ENCODE measurements around the gene CNKSR1. TPM values are rescaled to one million over a fixed set of nuclear protein-coding genes. Genes with fewer than 3 reads are reported as not detected.

Gene CNKSR1
- polyA plus RNA-seq, 1 donor (not counting 4 experiments of a cell fraction or from before 2014, with no cell fraction given) = 10.6 TPM

DNA sequence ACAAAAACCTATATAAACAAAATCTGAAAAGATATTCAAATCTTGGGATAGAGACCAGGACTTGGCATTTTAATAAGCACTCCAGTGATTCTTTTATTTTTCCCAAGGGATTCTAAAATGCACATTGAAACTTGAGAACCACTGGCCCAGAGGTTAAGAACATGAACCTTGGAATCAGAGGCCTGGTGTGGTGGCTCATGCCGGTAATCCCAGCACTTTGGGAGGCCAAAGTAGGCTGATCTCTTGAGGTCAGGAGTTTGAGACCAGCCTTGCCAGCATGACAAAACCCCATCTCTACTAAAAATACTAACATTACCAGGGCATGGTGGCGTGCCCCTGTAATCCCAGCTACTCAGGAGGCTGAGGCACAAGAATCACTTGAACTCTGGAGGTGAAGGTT lies 43.8 kb downstream of the CNKSR1 start:
- Histone ChIP-seq H3K4me2 (ENCODE audit: control insufficient read depth, extremely low read depth, insufficient read depth, low read depth, low read length) (no peak overlapping the region), H3K9me3 (ENCODE audit: control insufficient read depth, low read depth, low read length) (no peaks in the 10 kb centered on the region), H4K20me1 (ENCODE audit: control insufficient read depth, extremely low read depth, insufficient read depth, low read length) (no peaks in the 10 kb centered on the region), H3K4me3 (ENCODE audit: control insufficient read depth in 2 of 3, extremely low read depth in 1 of 3, insufficient read depth in 2 of 3, low read depth in 1 of 3, low read length in 3 of 3) (no peak overlapping the region), H3K27ac (ENCODE audit: control insufficient read depth, insufficient read depth, low read length) (no peak overlapping the region), H3K9me1 (ENCODE audit: control insufficient read depth, extremely low read depth, insufficient read depth, low read length) (no peaks in the 10 kb centered on the region), H3K4me1 (ENCODE audit: control insufficient read depth, extremely low read depth, insufficient read depth, low read length) (peaks cover 3% of the 10 kb centered on the region), H3K79me2 (ENCODE audit: control insufficient read depth, insufficient read depth, low read length) (no peaks in the 10 kb centered on the region), H3K36me3 (ENCODE audit: control insufficient read depth in 2 of 2, extremely low read depth in 1 of 2, insufficient read depth in 2 of 2, low read length in 2 of 2) (no peaks in the 10 kb centered on the region), H3K27me3 (ENCODE audit: control insufficient read depth, extremely low read depth, insufficient read depth, low read length) (peaks cover 16% of the 10 kb centered on the region), H2AFZ (ENCODE audit: control insufficient read depth, low read length) (no peak overlapping the region), H3K9ac (ENCODE audit: control insufficient read depth, extremely low read depth, insufficient read depth, low read length) (no peak overlapping the region)
- TF ChIP-seq EZH2 (IDR thresholded peaks at IDR 0.05; ENCODE audit: low read length) = no peak
- FAIRE-seq = no peak
- dilution Hi-C loops (cut with MboI; ENCODE audit: extremely low pct_ligation_motif_present, low sequenced_read_pairs) = no loop called here
- DNase-seq (ENCODE audit: low read depth, low spot score) = no peak

DNA sequence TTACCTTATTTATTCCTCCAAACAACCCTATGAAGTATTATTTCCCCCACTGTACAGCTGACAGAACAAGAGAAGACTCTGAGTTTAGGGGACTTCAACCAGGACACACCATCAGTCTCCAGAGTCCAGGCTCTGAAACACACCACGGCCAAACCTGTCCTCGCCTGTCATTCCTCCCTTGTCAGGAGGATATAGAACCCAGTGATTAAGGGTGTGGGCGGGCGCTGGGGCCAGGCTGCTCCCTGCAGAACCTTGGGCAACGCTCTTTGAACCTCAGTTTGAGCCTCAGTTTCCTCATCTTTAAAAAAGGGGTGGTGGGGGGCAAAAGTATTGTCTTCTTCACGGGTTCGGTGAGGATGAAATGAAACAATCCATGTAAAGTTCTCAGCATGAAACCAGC lies 47.3 kb downstream of the CNKSR1 start:
- H3K27me3 ChIP-seq (ENCODE audit: control insufficient read depth, extremely low read depth, insufficient read depth, low read length) = peaks cover 10% of the 10 kb centered on the region
- no peaks in the 10 kb centered on the region for H3K36me3 ChIP-seq (ENCODE audit: control insufficient read depth in 2 of 2, extremely low read depth in 1 of 2, insufficient read depth in 2 of 2, low read length in 2 of 2)
- H4K20me1 ChIP-seq (ENCODE audit: control insufficient read depth, extremely low read depth, insufficient read depth, low read length) = no peaks in the 10 kb centered on the region
- H3K79me2 ChIP-seq (ENCODE audit: control insufficient read depth, insufficient read depth, low read length) = no peaks in the 10 kb centered on the region
- no peak overlapping the region for H3K4me2 ChIP-seq (ENCODE audit: control insufficient read depth, extremely low read depth, insufficient read depth, low read depth, low read length)
- H2AFZ ChIP-seq (ENCODE audit: control insufficient read depth, low read length) = no peak overlapping the region
- H3K27ac ChIP-seq (ENCODE audit: control insufficient read depth, insufficient read depth, low read length) = no peak overlapping the region
- no peaks in the 10 kb centered on the region for H3K9me1 ChIP-seq (ENCODE audit: control insufficient read depth, extremely low read depth, insufficient read depth, low read length)
- no peak overlapping the region for H3K9ac ChIP-seq (ENCODE audit: control insufficient read depth, extremely low read depth, insufficient read depth, low read length)
- DNase-seq (ENCODE audit: low read depth, low spot score) (no peak), FAIRE-seq (no peak)
- H3K4me1 ChIP-seq (ENCODE audit: control insufficient read depth, extremely low read depth, insufficient read depth, low read length) = peaks cover 3% of the 10 kb centered on the region
- H3K4me3 ChIP-seq (ENCODE audit: control insufficient read depth in 2 of 3, extremely low read depth in 1 of 3, insufficient read depth in 2 of 3, low read depth in 1 of 3, low read length in 3 of 3) = no peak overlapping the region
- TF ChIP-seq EZH2 (IDR thresholded peaks at IDR 0.05; ENCODE audit: low read length) = no peak
- TF ChIP-seq, protein P1, sequence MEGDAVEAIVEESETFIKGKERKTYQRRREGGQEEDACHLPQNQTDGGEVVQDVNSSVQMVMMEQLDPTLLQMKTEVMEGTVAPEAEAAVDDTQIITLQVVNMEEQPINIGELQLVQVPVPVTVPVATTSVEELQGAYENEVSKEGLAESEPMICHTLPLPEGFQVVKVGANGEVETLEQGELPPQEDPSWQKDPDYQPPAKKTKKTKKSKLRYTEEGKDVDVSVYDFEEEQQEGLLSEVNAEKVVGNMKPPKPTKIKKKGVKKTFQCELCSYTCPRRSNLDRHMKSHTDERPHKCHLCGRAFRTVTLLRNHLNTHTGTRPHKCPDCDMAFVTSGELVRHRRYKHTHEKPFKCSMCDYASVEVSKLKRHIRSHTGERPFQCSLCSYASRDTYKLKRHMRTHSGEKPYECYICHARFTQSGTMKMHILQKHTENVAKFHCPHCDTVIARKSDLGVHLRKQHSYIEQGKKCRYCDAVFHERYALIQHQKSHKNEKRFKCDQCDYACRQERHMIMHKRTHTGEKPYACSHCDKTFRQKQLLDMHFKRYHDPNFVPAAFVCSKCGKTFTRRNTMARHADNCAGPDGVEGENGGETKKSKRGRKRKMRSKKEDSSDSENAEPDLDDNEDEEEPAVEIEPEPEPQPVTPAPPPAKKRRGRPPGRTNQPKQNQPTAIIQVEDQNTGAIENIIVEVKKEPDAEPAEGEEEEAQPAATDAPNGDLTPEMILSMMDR (optimal IDR thresholded peaks at IDR 0.05 in 1 of 3, IDR thresholded peaks at IDR 0.05 in 1 of 3, conservative IDR thresholded peaks at IDR 0.05 in 1 of 3; ENCODE audit: extremely low read depth in 1 of 3, insufficient read depth in 2 of 3, low read length in 3 of 3) = no peak
- no peaks in the 10 kb centered on the region for H3K9me3 ChIP-seq (ENCODE audit: control insufficient read depth, low read depth, low read length)
- dilution Hi-C loops (cut with MboI; ENCODE audit: extremely low pct_ligation_motif_present, low sequenced_read_pairs) = no loop called here

All from keratinocyte (primary cell).